NCI-H187 (cell line): Measurements from ENCODE around the gene ZNF646.

Source experiments
- DNase-seq, 2 experiments: peaks; one replicate each; lab custom pipeline; 2025; lab: John Stamatoyannopoulos, UW

The ZNF646 gene

GRCh38 chr16:31108035-31108793 lies 34.0 kb downstream of the ZNF646 start, which contains the start of gene BCKDK:
BCKDK (plus strand) TSS chr16:31108386; CDS start chr16:31109224, 838 bp downstream.
- DNase-seq, result peak in 1 of 2 experiments; percentile 1

GRCh38 chr16:31108794-31109558 lies 34.8 kb downstream of the ZNF646 start:
- DNase-seq, result no peak

- DNase-seq, result no peak
Measured at GRCh38 chr16:31109622-31110021, 35.4 kb downstream of the ZNF646 start.

GRCh38 chr16:31110106-31111034 lies 36.1 kb downstream of the ZNF646 start:
- no peak for DNase-seq

- no peak for DNase-seq
Measured at GRCh38 chr16:31111881-31112466, 37.8 kb downstream of the ZNF646 start.

- DNase-seq, result no peak
Measured at GRCh38 chr16:31112711-31113110, 38.5 kb downstream of the ZNF646 start.

- no peak for DNase-seq
Measured at GRCh38 chr16:31113121-31114120, 39.2 kb downstream of the ZNF646 start.

GRCh38 chr16:31114468-31114867 lies 40.2 kb downstream of the ZNF646 start:
- DNase-seq, result no peak

- peak; percentile 61 to 91 for DNase-seq
Measured at GRCh38 chr16:31117384-31118222, 43.4 kb downstream of the ZNF646 start, which contains the start of gene KAT8. KAT8 (plus strand) TSS chr16:31117664; CDS start chr16:31117682, 18 bp downstream.

GRCh38 chr16:31118223-31119155 lies 44.3 kb downstream of the ZNF646 start:
- no peak for DNase-seq

GRCh38 chr16:31120129-31120528 lies 45.9 kb downstream of the ZNF646 start:
- DNase-seq, result no peak

- no peak for DNase-seq
Measured at GRCh38 chr16:31125844-31126243, 51.6 kb downstream of the ZNF646 start.

GRCh38 chr16:31127182-31127581 lies 53.0 kb downstream of the ZNF646 start:
- DNase-seq, result no peak

GRCh38 chr16:31128711-31129567 lies 54.7 kb downstream of the ZNF646 start:
- no peak for DNase-seq

GRCh38 chr16:31129568-31130335 lies 55.5 kb downstream of the ZNF646 start:
- no peak for DNase-seq

GRCh38 chr16:31130336-31130891 lies 56.2 kb downstream of the ZNF646 start:
- DNase-seq, result no peak
